GM23338 (cell line): Measurements from ENCODE around the gene AGBL4.

Experiments
- CTCF ChIP-seq, 2 experiments: fragments of 200-600 bp in 1 of 2; sonication (generic) in 1 of 2; conservative IDR thresholded peaks; 2 replicates each; pipeline versions ENCODE4 v1.5.1 to v1.6.1; 2016 to 2017; ENCODE audit warnings: antibody characterized with exemption in 2 of 2, low read depth in 2 of 2, mild to moderate bottlenecking in 2 of 2, moderate library complexity in 1 of 2
- EZH2 ChIP-seq: fragments of 200-600 bp; sonication (generic); IDR thresholded peaks from one replicate; pipeline ENCODE4 v1.8.0; 2017; ENCODE audit warnings: antibody characterized with exemption, mild to moderate bottlenecking, low read depth; ENCODE audit not compliant: unreplicated experiment

- TF ChIP-seq EZH2 (no peak), CTCF (conservative IDR thresholded peaks at IDR 0.05; ENCODE audit: low read depth in 2 of 2) (no peak)
Observed at GRCh38 chr1:48930011-48930410, 1093.7 kb downstream of the AGBL4 start.
